ENCODE results near the gene MS4A10.

GRCh38 chr11:60744114-60744513, 41.0 kb upstream of the MS4A10 start:
- TF ChIP-seq POLR2AphosphoS5 (IDR thresholded peaks at IDR 0.05) (no peak), POLR2A (IDR thresholded peaks at IDR 0.05) (no peak)
- TF ChIP-seq, protein P1, sequence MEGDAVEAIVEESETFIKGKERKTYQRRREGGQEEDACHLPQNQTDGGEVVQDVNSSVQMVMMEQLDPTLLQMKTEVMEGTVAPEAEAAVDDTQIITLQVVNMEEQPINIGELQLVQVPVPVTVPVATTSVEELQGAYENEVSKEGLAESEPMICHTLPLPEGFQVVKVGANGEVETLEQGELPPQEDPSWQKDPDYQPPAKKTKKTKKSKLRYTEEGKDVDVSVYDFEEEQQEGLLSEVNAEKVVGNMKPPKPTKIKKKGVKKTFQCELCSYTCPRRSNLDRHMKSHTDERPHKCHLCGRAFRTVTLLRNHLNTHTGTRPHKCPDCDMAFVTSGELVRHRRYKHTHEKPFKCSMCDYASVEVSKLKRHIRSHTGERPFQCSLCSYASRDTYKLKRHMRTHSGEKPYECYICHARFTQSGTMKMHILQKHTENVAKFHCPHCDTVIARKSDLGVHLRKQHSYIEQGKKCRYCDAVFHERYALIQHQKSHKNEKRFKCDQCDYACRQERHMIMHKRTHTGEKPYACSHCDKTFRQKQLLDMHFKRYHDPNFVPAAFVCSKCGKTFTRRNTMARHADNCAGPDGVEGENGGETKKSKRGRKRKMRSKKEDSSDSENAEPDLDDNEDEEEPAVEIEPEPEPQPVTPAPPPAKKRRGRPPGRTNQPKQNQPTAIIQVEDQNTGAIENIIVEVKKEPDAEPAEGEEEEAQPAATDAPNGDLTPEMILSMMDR (IDR thresholded peaks at IDR 0.05 in 8 of 11, conservative IDR thresholded peaks at IDR 0.05 in 3 of 11) = no peak

All from spleen (tissue), 7 donors.